Activated gamma-delta T cell treated with anti-CD3 and anti-CD28 coated beads, Interleukin-2, amount 50 U/mL, for 16 hours (primary cell): Measurements from ENCODE around the gene ARHGAP12.
"Not testable (repeated sequence)": the region's sequence is repeated elsewhere in the genome, so short reads cannot be mapped to it uniquely, and the experiment has no call there.

Experiments used
- DNase-seq: peaks from one replicate; pipeline ENCODE4 v3.0.0-alpha.2; 2020; ENCODE audit warnings: low read depth

Gene ARHGAP12

DNA sequence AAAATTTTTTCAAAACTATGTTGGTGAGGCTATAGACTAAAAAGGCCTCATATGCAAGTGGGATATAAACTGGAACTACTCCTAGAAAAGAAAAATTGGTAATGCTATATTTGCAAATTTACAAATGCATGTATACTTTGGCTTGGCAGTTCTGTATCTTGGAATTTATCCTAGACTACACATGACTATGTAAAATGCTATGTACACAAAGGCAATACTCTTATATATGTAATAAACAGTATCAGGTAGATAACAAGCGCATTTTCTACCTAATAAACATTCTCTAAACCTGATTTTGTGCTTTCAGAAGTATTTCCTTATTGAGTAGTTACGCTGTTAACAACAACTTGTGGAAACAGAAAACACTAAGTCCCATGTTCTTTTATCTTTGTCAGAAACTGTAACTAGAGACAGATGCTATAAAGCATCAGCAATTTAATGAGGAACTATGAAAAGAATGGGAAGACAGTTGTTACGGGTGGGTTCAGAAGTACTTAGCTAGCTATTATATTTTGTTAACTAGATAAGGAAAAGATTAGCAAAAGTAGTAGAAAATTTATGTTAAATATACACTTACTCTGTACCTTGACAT is 107.8 kb downstream of the ARHGAP12 start:
- no peak for DNase-seq

DNA sequence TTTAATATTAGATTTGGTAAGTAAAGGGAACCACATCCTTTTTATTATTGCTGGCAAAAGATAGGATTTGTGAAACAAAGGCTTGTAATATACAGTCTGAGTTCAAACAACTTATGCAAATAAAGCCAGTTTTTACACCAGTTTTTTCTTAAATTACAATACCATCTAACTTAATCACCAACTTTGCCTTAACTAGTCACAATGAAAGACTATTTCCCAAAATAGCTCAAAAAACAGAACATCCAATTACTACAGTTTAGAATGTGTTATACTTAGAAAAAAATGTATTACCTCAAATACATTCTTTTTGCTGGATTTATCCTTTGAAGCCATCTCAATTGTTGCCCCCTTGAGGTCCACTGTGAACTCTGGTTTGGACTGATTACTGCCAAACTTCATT is 108.5 kb downstream of the ARHGAP12 start:
- no peak for DNase-seq

- no peak for DNase-seq
Observed at GRCh38 chr10:31819391-31819820, 109.2 kb downstream of the ARHGAP12 start.

DNA sequence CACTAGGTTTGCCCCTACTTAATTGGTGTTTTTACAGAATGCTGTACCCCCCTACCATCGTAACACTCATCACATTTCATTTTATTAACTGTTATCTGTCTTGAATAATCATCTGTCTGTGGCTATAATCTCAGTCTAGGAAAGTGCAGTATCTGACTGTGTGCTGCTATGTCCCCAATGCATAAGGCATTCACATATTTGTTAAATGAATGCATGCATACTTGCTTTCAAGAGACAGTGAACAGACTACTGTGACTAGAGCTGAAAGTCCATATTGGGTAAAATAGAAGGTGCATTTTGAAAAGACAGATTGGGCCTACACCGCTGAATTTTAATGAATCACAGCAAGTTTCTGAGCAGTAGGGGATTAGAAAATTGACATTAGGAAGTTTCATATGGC is 112.3 kb downstream of the ARHGAP12 start:
- no peak for DNase-seq

GRCh38 chr10:31808258-31809218 is 120.1 kb downstream of the ARHGAP12 start:
- no peak for DNase-seq

GRCh38 chr10:31804352-31804810 is 124.2 kb downstream of the ARHGAP12 start:
- no peak for DNase-seq

DNA sequence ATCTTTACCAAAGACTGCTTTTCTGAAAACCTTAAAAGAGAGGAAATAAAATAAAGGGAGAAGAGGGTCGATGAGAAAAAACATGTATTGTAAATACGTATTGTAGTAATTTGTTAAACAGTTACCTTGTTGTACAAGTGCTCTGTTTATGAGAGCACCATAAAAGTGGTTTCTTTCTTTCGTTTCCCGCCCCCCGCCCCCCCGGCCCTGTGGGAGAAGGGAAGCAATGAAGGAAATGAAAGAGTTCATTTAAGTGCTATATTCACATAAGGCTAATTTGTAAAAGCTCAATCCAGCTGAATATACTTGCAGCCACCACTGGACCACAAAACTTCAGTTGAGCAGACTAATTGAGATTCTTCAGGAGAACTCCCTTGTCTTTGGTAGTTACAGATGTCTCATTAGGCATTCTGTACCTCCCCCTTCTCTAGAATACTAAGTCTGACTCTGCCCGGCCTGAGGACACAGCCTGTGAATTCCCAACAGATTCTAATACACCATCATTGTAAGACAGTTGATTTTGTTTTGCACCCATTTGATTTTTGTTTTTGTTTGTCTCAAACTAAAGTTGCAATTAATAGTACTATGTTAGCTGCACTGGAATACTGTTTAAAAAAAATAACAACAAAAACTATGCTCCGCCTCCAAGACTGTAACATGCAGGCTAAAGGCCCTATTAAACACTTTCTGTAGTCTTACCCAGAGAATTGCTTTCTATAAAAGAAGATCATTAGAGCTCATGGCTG is 124.9 kb downstream of the ARHGAP12 start:
- no peak for DNase-seq

- no peak for DNase-seq
Observed at GRCh38 chr10:31799181-31799580, 129.4 kb downstream of the ARHGAP12 start.

DNA sequence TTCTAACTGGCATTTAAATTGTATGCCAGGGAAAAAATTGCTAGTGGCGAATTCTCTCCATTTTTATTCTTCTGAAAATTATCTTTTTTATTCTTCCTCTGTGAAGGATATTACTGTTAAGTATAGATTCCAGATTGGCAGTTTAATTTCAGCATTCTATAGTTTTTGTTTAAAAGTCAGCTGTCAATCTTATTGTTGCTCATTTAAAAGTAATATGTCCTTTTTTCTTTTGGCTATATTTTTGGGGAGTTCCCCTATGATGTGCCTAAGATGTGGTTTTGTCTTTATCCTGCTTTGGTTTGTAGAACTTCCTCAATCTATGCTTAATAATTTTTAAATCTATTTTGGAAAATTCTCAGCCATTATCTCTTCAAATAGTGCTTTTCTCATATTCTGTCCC is 135.9 kb downstream of the ARHGAP12 start:
- no peak for DNase-seq

DNA sequence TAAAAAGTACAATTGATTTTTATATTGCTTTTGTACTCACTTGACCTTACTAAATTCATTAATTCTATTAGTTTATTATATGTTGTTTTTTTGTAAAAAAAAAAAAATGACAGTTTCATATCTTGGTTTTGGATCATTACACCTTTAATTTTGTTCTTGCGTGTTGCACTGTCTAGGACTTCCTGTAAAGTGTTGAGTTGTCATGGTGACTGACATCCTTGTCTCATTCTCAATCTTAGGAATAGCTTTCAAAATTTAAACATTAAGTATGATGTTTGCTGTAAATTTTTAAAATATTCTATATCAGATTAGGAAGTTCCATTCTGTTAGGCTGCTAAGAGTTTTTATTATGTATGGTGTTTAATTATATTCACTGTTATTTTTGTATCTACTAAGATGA is 139.1 kb downstream of the ARHGAP12 start:
- DNase-seq: no peak

GRCh38 chr10:31782701-31783100 is 145.9 kb downstream of the ARHGAP12 start:
- DNase-seq: no peak

DNA sequence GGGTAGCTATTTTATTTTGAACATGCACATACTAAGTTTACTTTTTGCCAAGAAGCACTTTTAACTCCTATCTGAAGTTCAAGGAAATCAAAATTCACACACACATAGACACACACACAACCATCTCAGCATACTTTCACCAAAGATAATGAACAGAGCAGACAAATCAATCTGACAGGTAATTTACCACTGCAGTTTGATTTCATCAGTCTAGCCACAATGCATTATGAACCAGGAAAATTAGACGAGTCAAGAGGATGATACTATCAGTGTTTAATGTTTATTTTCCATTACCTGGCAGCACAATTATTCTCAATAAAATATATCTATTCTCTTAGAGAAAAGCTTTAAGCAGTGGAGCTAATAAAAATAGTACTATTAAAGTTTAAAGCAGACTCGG is 147.9 kb downstream of the ARHGAP12 start:
- no peak for DNase-seq

DNA sequence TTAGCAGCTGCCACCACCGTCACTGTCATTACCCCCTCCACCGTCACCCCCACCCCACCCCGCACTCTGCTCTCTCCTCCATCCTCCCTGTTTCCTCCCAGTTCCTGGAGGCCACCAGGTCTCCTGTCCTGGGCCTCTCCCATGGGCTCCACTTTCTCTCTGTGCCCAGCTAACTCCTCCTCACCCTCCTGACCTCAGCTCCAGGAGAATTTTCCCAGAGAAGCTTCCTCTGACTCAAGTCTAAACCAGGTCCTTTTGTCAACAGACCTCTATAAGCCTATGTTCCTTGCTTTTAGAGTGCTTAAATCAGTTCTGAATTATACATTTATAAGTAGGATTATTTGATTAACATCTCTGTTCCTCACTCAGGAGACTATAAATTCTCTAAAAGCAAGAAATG is 150.0 kb downstream of the ARHGAP12 start:
- no peak for DNase-seq

DNA sequence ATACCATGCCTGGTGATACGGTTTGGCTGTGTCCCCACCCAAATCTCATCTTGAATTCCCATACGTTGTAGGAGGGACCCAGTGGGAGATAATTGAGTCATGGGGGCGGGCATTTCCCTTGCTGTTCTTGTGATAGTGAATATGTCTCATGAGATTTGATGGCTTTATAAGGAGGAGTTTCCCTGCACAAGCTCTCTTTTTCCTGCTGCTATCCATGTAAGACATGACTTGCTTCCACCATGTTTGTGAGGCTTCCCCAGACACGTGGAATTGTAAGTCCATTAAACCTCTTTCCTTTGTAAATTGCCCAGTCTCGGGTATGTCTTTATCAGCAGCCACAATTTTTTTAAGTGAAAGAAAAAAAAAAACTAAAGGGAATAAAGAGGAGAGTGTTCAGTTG is 152.5 kb downstream of the ARHGAP12 start:
- no peak for DNase-seq

DNA sequence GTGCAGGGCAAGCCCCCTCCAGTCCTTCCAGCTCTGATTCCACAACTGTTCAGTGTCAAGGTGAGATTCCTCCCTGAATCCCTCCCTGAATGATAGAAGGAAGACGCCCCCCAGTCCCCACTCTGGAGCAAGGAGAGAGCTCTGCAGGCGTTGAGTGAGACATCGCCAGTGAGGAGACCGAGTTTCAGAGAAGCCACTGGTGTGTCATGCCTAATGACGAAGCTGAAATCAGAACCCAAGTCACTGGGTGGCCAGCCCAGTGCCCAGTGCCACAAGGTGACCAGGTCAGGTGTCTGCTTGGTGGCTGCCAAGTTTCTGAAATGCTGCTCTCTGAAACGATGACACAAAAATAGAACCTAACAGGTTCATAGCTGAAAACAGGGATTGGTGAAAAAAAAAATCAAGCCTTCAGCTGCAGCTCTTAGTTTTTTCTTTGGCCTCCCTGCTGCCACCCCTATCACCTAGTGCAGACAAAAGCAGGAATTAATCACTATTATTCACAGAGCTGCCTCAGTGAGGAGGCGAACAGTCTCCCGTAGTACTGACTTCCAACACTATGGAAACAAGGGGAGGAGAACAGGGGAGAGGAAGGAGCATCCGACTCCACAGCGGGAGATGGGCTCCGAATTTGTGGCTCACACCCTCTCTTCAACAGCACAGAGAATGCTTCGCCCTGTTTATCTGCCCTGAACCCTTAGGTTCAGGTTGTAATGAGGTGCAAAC is 153.5 kb downstream of the ARHGAP12 start:
- no peak for DNase-seq

DNA sequence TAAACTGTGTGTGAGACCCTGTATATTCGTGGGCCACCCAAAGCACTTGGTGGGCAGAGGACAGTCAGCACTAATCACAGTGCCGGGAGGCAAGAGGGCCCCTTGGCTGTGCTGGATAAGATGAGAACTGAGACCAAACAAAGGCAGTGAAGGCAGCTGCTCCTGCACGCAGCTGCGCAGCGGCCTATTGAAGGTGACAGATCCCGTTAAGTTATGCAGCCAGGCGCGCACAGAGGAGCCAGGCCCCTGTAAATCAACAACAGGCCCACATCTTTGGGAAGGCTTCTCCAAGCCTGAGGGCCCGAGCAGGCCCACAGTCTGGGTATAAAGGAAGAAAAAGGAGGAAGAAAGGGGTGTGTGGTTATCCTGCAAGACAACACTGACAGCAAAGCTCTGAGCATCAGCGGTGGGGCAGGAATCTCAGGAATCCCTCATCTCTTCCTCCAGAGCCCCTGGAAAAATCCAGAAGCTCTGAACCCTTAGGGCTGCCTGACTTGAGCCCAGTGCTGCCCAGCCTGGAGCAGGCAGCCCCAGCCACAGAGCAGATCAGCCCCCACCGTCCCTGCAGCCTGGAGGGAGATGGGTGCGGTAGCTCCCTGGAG is 154.2 kb downstream of the ARHGAP12 start:
- DNase-seq: no peak

DNA sequence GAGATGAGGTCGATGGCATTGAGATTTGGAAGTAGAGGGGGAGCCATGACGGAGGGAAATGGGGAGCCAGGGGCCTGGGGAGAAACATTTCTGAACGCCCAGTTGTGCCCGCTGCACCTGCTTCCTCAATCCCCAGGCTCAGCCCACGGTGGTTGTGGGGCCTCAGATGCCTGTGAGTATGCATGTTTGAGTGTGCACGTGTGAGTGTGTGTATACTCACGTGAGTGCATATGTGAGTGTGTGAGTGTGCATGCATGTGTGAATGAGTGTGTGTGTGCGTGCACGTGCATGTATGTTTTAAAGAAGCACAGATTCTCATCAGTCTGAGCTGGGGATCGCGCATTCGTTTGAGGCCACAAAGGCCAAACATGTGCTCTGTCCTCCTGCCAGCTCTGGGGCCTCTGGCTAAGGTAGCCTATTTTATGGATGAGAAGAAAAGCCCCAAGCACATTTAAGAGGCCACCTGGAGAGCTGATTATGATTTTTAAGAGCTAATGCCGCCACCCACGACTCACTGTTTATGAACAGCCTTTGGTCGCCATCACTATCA is 154.8 kb downstream of the ARHGAP12 start:
- no peak for DNase-seq

DNA sequence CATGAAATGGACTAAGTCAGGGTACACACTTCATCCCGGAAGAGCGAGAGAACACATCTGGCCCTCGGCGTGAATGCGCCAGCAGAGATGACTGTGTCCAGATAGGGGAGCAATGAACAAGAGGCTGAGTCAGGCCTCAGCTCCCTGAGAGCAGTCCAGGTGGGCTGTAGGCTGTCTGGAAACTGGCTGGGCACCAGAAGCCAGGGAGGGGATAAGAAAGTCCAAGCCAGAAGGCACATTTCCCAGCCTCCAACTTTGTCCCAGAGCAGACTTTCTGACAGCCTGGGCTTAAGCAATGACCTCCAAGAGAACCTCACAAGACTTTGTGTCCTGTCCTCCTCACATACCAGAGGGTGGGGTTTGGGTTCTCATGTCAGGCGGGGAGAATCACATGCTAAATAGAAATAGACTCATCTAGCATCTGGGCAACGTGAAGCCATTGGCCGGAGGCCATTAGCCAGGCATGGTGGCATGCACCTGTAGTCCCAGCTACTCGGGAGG is 157.2 kb downstream of the ARHGAP12 start:
- no peak for DNase-seq

- peak; percentile 53 for DNase-seq
Observed at GRCh38 chr10:31770307-31770902, 158.2 kb downstream of the ARHGAP12 start.

DNA sequence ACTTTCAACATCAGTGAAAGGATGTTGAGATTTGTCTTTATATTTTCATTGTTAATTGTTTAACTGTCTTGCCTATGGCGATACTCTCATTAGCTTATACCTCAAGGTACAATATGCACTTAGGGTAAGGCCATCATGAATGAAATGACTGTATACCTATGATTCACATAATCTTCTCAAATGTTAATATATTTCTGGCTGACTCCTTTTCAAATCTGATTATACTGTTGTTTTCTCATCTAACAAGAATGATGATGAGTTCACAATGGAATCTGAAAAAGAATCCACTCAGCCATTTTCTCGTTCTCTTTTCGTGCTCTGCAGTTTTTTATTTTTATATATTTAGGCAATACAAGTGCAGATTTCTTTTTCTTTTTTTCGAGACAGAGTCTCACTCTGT is 159.1 kb downstream of the ARHGAP12 start:
- DNase-seq: no peak

- DNase-seq: not testable (repeated sequence)
Observed at GRCh38 chr10:31768935-31769334, 159.7 kb downstream of the ARHGAP12 start.
